ACC112 (cell line): ENCODE measurements around the gene STAT4.

Experiments used
- H2AFZ ChIP-seq: fragments of 200-600 bp; sonication (generic); one replicate; pipeline ENCODE4 v1.6.0; 2017; ENCODE audit warnings: antibody characterized with exemption, low read length; ENCODE audit not compliant: unreplicated experiment
- H3K27ac ChIP-seq: fragments of 200-600 bp; sonication (generic); 2 replicates; pipeline ENCODE4 v1.5.1; 2014; ENCODE audit warnings: low read depth, mild to moderate bottlenecking, antibody characterized with exemption, low read length, moderate library complexity
- H3K27me3 ChIP-seq: fragments of 200-600 bp; sonication (generic); 2 replicates; pipeline ENCODE4 v1.6.1; 2014; ENCODE audit warnings: mild to moderate bottlenecking, antibody characterized with exemption, low read length, moderate library complexity, mixed read lengths; ENCODE audit not compliant: insufficient read depth
- H3K36me3 ChIP-seq: fragments of 200-600 bp; sonication (generic); 2 replicates; pipeline ENCODE4 v1.6.1; 2016; ENCODE audit warnings: mild to moderate bottlenecking, antibody characterized with exemption, low read length, moderate library complexity, mixed read lengths; ENCODE audit not compliant: insufficient read depth
- H3K4me1 ChIP-seq: fragments of 200-600 bp; sonication (generic); one replicate; pipeline ENCODE4 v1.6.1; 2016; ENCODE audit warnings: low read length, mixed read lengths; ENCODE audit not compliant: insufficient read depth, unreplicated experiment, control insufficient read depth
- H3K4me3 ChIP-seq: fragments of 200-600 bp; sonication (generic); 2 replicates; pipeline ENCODE4 v1.5.1; 2014; ENCODE audit warnings: mild to moderate bottlenecking, low read depth, low read length
- H3K79me2 ChIP-seq: fragments of 200-600 bp; sonication (generic); one replicate; pipeline ENCODE4 v1.6.0; 2016; ENCODE audit warnings: low read length; ENCODE audit not compliant: control insufficient read depth, unreplicated experiment, insufficient read depth

Gene STAT4

GRCh38 chr2:191063584-191063983, 87.2 kb downstream of the STAT4 start:
- Histone ChIP-seq H2AFZ (no peak overlapping the region), H3K79me2 (no peaks in the 10 kb centered on the region), H3K36me3 (no peaks in the 10 kb centered on the region), H3K27me3 (no peaks in the 10 kb centered on the region), H3K27ac (no peak overlapping the region), H3K4me1 (peaks cover 7% of the 10 kb centered on the region), H3K4me3 (no peak overlapping the region)

DNA sequence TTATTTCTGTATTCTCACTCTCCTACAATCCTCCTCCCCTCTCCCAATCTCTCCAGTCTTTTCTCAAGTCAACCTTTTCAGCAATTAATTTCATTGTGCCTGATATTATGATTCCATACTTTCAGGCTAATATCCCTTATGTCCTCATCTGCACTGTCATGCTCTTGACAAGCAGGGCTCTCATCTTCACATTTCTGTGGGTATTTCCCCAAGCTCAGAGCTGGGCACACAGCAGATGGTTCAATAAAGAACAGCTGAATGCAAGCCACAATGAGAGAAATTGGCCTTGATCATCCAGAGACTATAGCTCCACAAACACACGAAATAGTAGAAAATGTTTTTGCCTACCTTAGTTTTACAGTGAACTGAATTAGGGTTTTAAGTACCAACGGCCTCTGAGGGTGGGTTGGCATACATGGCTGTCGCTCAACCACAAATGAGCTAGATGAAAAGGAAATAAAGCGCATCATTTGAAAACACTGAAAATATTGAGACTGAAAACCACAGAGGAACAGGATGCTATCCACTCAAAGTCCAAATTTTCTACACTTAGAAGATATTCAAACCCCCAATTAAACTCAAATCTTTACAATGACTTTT, 89.3 kb downstream of the STAT4 start:
- Histone ChIP-seq H2AFZ (no peak overlapping the region), H3K27me3 (no peaks in the 10 kb centered on the region), H3K27ac (no peak overlapping the region), H3K36me3 (no peaks in the 10 kb centered on the region), H3K79me2 (no peaks in the 10 kb centered on the region), H3K4me3 (no peak overlapping the region), H3K4me1 (peaks cover 5% of the 10 kb centered on the region)

- no peak overlapping the region for H2AFZ ChIP-seq
- H3K27ac ChIP-seq, result no peak overlapping the region
- H3K4me3 ChIP-seq, result no peak overlapping the region
- H3K4me1 ChIP-seq, result peaks cover 5% of the 10 kb centered on the region
- H3K27me3 ChIP-seq, result no peaks in the 10 kb centered on the region
- no peaks in the 10 kb centered on the region for H3K79me2 ChIP-seq
- no peaks in the 10 kb centered on the region for H3K36me3 ChIP-seq
These were observed 91.5 kb downstream of the STAT4 start for GRCh38 chr2:191059308-191059707.

DNA sequence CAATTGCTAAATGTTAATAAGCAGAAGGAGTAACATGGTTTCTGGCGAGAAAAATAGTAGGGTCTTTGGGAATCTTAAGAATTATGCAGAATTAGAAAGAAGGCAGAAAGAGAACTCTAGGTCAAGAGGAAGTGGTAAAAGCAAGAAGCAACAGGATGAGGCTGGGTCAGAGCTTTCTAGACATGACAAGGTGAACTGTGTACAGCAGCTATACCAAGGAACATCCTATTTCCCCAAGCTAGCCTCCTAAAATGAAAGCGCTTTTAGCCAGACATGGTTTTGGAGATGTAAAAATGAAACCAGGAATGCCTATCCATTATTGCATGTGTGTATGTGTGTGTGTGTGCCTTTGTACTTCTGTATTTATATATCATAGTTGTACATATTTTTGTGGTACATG, 94.6 kb downstream of the STAT4 start:
- H3K27ac ChIP-seq, result no peak overlapping the region
- no peaks in the 10 kb centered on the region for H3K27me3 ChIP-seq
- peak overlapping the region; percentile 59 for H2AFZ ChIP-seq
- no peaks in the 10 kb centered on the region for H3K36me3 ChIP-seq
- H3K4me1 ChIP-seq, result peaks cover 20% of the 10 kb centered on the region
- H3K79me2 ChIP-seq, result no peaks in the 10 kb centered on the region
- no peak overlapping the region for H3K4me3 ChIP-seq

GRCh38 chr2:191053256-191053655, 97.5 kb downstream of the STAT4 start:
- Histone ChIP-seq H3K36me3 (no peaks in the 10 kb centered on the region), H2AFZ (no peak overlapping the region), H3K27me3 (no peaks in the 10 kb centered on the region), H3K4me1 (peaks cover 45% of the 10 kb centered on the region), H3K79me2 (no peaks in the 10 kb centered on the region), H3K4me3 (no peak overlapping the region), H3K27ac (no peak overlapping the region)

DNA sequence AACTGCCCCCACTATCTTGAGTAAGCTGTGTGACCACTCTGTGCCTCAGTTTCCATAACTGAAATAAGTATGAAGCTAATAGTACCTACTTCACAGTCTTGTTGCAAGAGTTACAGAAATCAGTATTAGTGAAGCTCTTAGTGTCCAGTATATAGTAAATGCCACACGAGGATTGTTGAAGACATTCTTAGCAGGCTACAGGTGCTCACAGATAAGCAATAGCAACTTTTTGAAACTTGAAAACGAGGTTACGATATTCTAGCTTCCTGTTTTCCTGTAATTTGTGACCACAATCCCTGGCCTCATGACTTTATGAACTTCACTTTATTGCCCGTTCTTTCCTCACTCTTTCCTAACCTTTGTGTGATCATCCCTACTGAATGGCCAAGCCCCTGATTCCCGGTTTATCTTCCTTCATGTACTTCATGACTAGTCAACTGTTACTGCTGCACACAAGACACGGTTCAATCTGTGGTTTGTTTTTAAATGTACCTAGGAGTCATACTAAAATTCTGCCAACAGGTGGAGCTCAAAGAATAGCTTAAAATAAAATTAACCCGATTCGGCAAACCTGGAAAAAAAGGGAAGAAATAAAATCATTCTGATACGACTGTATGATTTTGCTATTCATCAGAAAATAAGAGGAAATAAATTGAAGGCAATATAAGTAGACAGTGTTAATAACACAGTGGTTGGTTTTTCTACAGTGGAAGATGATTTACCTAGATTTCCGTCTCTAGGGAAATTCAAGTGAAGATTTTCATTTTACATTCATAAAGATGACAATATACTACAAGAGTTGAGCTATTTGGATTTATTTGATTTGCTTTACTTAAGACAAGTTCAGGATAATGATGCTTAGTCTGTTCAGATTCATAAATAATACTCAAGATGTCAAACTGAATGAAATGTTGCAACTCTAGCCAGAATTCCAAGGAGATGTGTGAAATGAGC, 98.7 kb downstream of the STAT4 start:
- Histone ChIP-seq H3K36me3 (no peaks in the 10 kb centered on the region), H3K27ac (peak overlapping the region; percentile 98), H3K27me3 (no peaks in the 10 kb centered on the region), H3K4me1 (peaks cover 53% of the 10 kb centered on the region), H3K4me3 (no peak overlapping the region), H2AFZ (peak overlapping the region; percentile 68), H3K79me2 (no peaks in the 10 kb centered on the region)

- no peaks in the 10 kb centered on the region for H3K36me3 ChIP-seq
- no peaks in the 10 kb centered on the region for H3K27me3 ChIP-seq
- H2AFZ ChIP-seq, result no peak overlapping the region
- H3K79me2 ChIP-seq, result no peaks in the 10 kb centered on the region
- H3K27ac ChIP-seq, result peak overlapping the region; percentile 98
- H3K4me1 ChIP-seq, result peaks cover 50% of the 10 kb centered on the region
- 0 out of 2 replicates have a peak overlapping the region, but pooled peaks have one; percentile 4 for H3K4me3 ChIP-seq
These were observed 99.6 kb downstream of the STAT4 start for GRCh38 chr2:191051177-191051576.

DNA sequence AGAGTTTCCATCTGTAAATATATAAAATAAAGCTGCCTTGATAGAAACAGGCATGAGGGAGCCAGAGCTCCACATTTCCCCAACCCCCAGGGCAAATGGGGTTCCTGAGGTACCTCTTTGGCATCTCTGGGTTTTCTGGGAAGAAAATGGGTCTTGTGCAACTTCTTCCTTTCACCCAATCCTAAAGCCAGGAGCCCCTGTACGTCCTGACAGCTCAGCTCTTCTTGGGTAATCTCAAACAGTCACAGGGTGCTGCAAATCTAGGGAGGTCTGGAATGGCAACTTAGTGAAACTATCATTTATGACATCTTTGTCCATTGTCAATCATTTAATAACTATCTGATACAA, 100.2 kb downstream of the STAT4 start:
- Histone ChIP-seq H2AFZ (no peak overlapping the region), H3K4me1 (peaks cover 51% of the 10 kb centered on the region), H3K4me3 (peak overlapping the region; percentile 47; the same call in 1 of the 2 replicates)

DNA sequence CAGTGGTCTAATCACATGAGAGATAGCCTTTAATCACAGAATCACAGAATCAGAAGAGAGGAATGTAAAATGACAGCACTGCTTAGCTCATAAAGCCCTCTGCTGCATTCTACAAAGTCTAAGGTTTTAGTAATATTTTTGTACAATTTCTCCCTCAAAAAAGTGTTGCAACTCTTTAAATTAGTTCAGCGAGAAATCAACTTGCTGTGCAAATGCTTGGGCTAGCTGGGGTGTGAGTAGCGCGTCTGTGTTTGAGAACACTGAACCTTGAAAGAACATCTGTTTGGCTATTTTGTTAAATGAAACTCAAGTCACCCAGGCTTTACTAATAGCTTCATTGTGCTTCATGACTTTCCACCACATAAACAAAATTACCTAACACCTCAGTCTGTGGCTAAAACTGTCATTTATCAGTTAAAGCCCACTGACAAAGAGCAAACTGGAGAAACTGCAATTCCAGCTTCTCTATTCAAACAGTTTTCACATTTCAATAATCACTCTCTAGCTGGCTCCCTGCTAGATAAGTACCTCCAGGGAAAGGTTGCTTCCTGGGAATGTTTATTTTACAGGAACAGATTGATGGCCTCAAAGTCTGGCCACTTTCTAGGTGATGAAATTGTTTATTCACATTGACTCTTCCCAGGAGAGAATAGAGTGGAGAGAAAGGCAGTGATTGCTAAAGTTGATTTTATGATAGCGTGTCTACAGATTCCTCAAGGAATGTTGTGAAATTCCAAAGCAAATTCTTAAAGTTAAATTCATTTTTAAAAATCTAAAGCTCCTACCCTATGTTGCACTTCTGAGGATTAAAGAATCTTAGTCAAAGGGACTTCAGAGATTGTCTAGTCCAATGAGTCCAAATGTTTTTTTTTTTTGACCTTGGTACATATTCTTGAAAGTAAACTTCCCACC, 100.8 kb downstream of the STAT4 start:
- peak overlapping the region; percentile 47 for H3K4me3 ChIP-seq
- H3K4me1 ChIP-seq, result peaks cover 57% of the 10 kb centered on the region
- H2AFZ ChIP-seq, result no peak overlapping the region
- no peaks in the 10 kb centered on the region for H3K79me2 ChIP-seq
- H3K27me3 ChIP-seq, result no peaks in the 10 kb centered on the region
- H3K27ac ChIP-seq, result peak overlapping the region; percentile 98
- H3K36me3 ChIP-seq, result no peaks in the 10 kb centered on the region

More for the DNA sequence above, 100.2 kb downstream of the STAT4 start:
- Histone ChIP-seq H3K27ac (peak overlapping the region; percentile 98), H3K27me3 (no peaks in the 10 kb centered on the region), H3K79me2 (no peaks in the 10 kb centered on the region), H3K36me3 (no peaks in the 10 kb centered on the region)

GRCh38 chr2:191048073-191048472, 102.7 kb downstream of the STAT4 start:
- no peaks in the 10 kb centered on the region for H3K27me3 ChIP-seq
- no peaks in the 10 kb centered on the region for H3K79me2 ChIP-seq
- peaks cover 6% of the 10 kb centered on the region; the same call in 1 of the 2 replicates for H3K36me3 ChIP-seq
- no peak overlapping the region for H2AFZ ChIP-seq
- peaks cover 63% of the 10 kb centered on the region for H3K4me1 ChIP-seq
- H3K27ac ChIP-seq, result peak overlapping the region; percentile 98
- H3K4me3 ChIP-seq, result no peak overlapping the region
